NB4 (cell line): Measurements from ENCODE around the gene GNPNAT1.

Experiments
- MYC ChIP-seq: IDR thresholded peaks from 2 replicates; pipeline ENCODE4 v1.6.1; 2011; ENCODE audit warnings: low read depth, low read length
- POLR2A ChIP-seq: IDR thresholded peaks from 2 replicates; pipeline ENCODE4 v1.6.1; 2011; ENCODE audit warnings: mild to moderate bottlenecking; ENCODE audit not compliant: insufficient read length; ENCODE audit errors: extremely low read depth
- TF ChIP-seq, protein P1 (sequence below): IDR thresholded peaks from one replicate; pipeline ENCODE4 v1.5.1; 2012; ENCODE audit warnings: low read depth, low read length
- TF ChIP-seq, protein P2 (sequence below): IDR thresholded peaks from 2 replicates; pipeline ENCODE4 v1.6.1; 2011; ENCODE audit warnings: low read depth, low read length

- TF ChIP-seq, protein P1, sequence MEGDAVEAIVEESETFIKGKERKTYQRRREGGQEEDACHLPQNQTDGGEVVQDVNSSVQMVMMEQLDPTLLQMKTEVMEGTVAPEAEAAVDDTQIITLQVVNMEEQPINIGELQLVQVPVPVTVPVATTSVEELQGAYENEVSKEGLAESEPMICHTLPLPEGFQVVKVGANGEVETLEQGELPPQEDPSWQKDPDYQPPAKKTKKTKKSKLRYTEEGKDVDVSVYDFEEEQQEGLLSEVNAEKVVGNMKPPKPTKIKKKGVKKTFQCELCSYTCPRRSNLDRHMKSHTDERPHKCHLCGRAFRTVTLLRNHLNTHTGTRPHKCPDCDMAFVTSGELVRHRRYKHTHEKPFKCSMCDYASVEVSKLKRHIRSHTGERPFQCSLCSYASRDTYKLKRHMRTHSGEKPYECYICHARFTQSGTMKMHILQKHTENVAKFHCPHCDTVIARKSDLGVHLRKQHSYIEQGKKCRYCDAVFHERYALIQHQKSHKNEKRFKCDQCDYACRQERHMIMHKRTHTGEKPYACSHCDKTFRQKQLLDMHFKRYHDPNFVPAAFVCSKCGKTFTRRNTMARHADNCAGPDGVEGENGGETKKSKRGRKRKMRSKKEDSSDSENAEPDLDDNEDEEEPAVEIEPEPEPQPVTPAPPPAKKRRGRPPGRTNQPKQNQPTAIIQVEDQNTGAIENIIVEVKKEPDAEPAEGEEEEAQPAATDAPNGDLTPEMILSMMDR: no peak
- no peak for TF ChIP-seq MYC
- no peak for TF ChIP-seq POLR2A
- TF ChIP-seq, protein P2, sequence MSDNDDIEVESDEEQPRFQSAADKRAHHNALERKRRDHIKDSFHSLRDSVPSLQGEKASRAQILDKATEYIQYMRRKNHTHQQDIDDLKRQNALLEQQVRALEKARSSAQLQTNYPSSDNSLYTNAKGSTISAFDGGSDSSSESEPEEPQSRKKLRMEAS: no peak
These were observed 30.4 kb upstream of the GNPNAT1 start for GRCh38 chr14:52821805-52822250.
